PC-9 (cell line): Measurements from ENCODE around the gene FAM221A. TPM values are rescaled to one million over a fixed set of nuclear protein-coding genes. Genes with fewer than 3 reads are reported as not detected.

Experiments
- BruUV-seq: library from RNA; stranded (reverse); fragments of 400-500 nt; replicated peaks from 2 replicates; lab custom pipeline; 2021; lab: Mats Ljungman, UMichigan
- CTCF ChIA-PET: fragments of 300-600 bp; sonication (Branson Sonifier 250); formaldehyde crosslinking; loops from one replicate; lab custom pipeline; 2022; ENCODE audit warnings: antibody characterized with exemption; lab: Charles Lee
- POLR2A ChIA-PET: fragments of 300-600 bp; sonication (Branson Sonifier 250); formaldehyde crosslinking; loops from one replicate; lab custom pipeline; 2022; ENCODE audit warnings: antibody characterized with exemption; ENCODE audit not compliant: unreplicated experiment; lab: Charles Lee
- DNase-seq, 2 experiments: peaks; one replicate each; pipeline versions ENCODE4 v3.0.0 to v3.0.0-alpha.2; 2015 to 2022; ENCODE audit warnings: mixed read lengths in 1 of 2
- H2AFZ ChIP-seq: fragments of 200-600 bp; sonication (generic); 2 replicates; pipeline ENCODE4 v1.8.1; 2017; ENCODE audit warnings: antibody characterized with exemption
- H3F3A ChIP-seq: fragments of 200-600 bp; sonication (generic); 2 replicates; pipeline ENCODE4 v1.8.1; 2017; ENCODE audit warnings: antibody characterized with exemption, mild to moderate bottlenecking, low read depth; ENCODE audit not compliant: insufficient read depth
- H3K27ac ChIP-seq: fragments of 200-600 bp; sonication (generic); 2 replicates; pipeline ENCODE4 v1.6.1; 2016; ENCODE audit warnings: mixed run types
- H3K27me3 ChIP-seq: fragments of 200-600 bp; sonication (generic); 2 replicates; pipeline ENCODE4 v1.6.1; 2016; ENCODE audit warnings: low read depth, mixed run types; ENCODE audit not compliant: insufficient read depth
- H3K36me3 ChIP-seq: fragments of 200-600 bp; sonication (generic); 2 replicates; pipeline ENCODE4 v1.6.1; 2016; ENCODE audit warnings: low read depth, mixed run types
- H3K4me1 ChIP-seq: fragments of 200-600 bp; sonication (generic); replicated peaks from 2 replicates; pipeline ENCODE4 v1.6.1; 2016; ENCODE audit warnings: mixed run types; ENCODE audit not compliant: insufficient read depth
- H3K4me2 ChIP-seq: fragments of 200-600 bp; sonication (generic); 2 replicates; pipeline ENCODE4 v1.6.1; 2017; ENCODE audit warnings: mixed run types
- H3K4me3 ChIP-seq: fragments of 200-600 bp; sonication (generic); 2 replicates; pipeline ENCODE4 v1.6.1; 2016; ENCODE audit warnings: mixed run types
- H3K79me2 ChIP-seq: fragments of 200-600 bp; sonication (generic); 2 replicates; pipeline ENCODE4 v1.6.1; 2017; ENCODE audit warnings: low read depth, mixed run types
- H3K9me2 ChIP-seq: fragments of 200-600 bp; sonication (generic); 2 replicates; pipeline ENCODE4 v1.8.1; 2017; ENCODE audit warnings: mild to moderate bottlenecking; ENCODE audit not compliant: insufficient read depth
- H3K9me3 ChIP-seq: fragments of 200-600 bp; sonication (generic); 2 replicates; pipeline ENCODE4 v1.8.1; 2016; ENCODE audit warnings: low read depth; ENCODE audit not compliant: insufficient read depth
- H4K20me1 ChIP-seq: fragments of 200-600 bp; sonication (generic); 2 replicates; pipeline ENCODE4 v1.8.1; 2017; ENCODE audit not compliant: insufficient read depth
- CTCF ChIP-seq: fragments of 200-600 bp; sonication (generic); conservative IDR thresholded peaks from 2 replicates; pipeline ENCODE4 v1.6.1; 2017; ENCODE audit warnings: mixed run types, antibody characterized with exemption, mild to moderate bottlenecking, moderate library complexity
- EZH2 ChIP-seq: fragments of 200-600 bp; sonication (generic); IDR thresholded peaks from 2 replicates; pipeline ENCODE4 v1.8.0; 2017; ENCODE audit warnings: antibody characterized with exemption, low read depth
- intact Hi-C: fragments of 100-400 bp; cut with micrococcal nuclease; formaldehyde crosslinking; loops from one replicate; pipeline ENCODE4 v1.10.0; 2022; ENCODE audit not compliant: unreplicated experiment
- total RNA-seq: library from RNA; stranded (reverse); gene quantifications from 2 replicates; pipeline ENCODE4 v1.2.3, GENCODE V29; 2021

Gene FAM221A
- total RNA-seq, 1 experiment from 2014 or later, result 2.4 TPM

- no peak overlapping the region for H3K27ac ChIP-seq
- no peak for TF ChIP-seq CTCF
- no peak for TF ChIP-seq EZH2
- no peaks in the 10 kb centered on the region for H3K79me2 ChIP-seq
- peaks cover 22% of the 10 kb centered on the region for H3K4me1 ChIP-seq
- BruUV-seq, result no TSS peak
- H3K4me3 ChIP-seq, result no peak overlapping the region
- H3K4me2 ChIP-seq, result no peak overlapping the region
- CTCF ChIA-PET, result interaction anchor here (1.1 to 1.3 kb wide), 2 partner anchors 167 to 441 kb away, joined by 5 to 6 read pairs; no protein-coding TSS in a partner anchor
- intact Hi-C loops, result loop anchor here (1.0 to 10.0 kb wide), 4 partner anchors 45 to 1189 kb away; partner anchors contain the start of gene IGF2BP3
- H3K9me3 ChIP-seq, result no peaks in the 10 kb centered on the region
- H3K36me3 ChIP-seq, result no peaks in the 10 kb centered on the region
- H2AFZ ChIP-seq, result no peak overlapping the region
- no peaks in the 10 kb centered on the region for H3K27me3 ChIP-seq
- no peaks in the 10 kb centered on the region for H3K9me2 ChIP-seq
- POLR2A ChIA-PET, result interaction anchor here (0.5 to 0.7 kb wide), 4 partner anchors 47 to 859 kb away, joined by 3 to 5 read pairs (median 4); partner anchors contain the start of gene PALS2
- H4K20me1 ChIP-seq, result no peaks in the 10 kb centered on the region
- peaks cover 5% of the 10 kb centered on the region; the same call in 1 of the 2 replicates for H3F3A ChIP-seq
- no peak for DNase-seq
Observed at GRCh38 chr7:23714150-23714464, 34.1 kb downstream of the FAM221A start.

DNA sequence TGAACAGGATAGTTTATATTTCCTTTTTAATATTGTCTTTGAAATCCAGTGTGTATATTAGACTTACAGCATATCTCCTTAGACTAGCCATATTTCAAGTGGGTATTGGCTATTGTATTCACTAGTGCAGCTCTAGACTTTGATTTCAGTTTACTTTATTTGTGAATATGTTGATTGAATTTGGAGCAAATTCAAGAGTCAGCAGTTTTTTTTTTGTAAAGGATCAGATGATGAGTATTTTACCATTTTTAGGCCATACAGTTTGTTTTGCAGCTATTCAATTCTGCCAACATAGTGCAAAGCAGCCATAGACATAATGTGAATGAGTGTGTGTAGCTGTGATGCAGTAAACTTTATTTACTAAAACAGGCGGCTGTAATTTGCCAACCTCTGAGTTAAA lies 34.6 kb downstream of the FAM221A start:
- POLR2A ChIA-PET, result interaction anchor here (0.5 to 0.7 kb wide), 2 partner anchors 152 to 379 kb away, joined by 5 to 32 read pairs; no protein-coding TSS in a partner anchor
- CTCF ChIA-PET, result interaction anchor here (0.6 kb wide), 1 partner anchor 1167 kb away, joined by 3 read pairs; no protein-coding TSS in a partner anchor

DNA sequence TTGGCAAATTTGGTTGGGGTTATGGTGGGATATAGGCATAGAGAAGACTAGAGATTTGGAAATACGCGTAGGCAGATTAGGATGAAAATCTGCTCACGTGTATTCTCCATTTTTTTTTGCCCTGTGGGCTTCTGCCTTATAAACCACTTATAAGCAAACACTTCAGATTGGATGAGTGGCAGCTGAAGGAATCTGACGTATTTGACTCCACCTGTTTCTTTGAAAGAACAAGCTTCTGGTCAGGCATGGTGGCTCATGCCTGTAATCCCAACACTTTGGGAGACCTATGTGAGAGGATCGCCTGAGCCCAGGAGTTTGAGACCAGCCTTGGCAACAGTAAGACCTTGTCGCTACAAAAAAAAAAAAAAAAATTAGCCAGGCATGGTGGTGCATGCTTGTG lies 35.1 kb downstream of the FAM221A start:
- Histone ChIP-seq H3F3A (peaks cover 5% of the 10 kb centered on the region; the same call in 1 of the 2 replicates), H3K9me2 (no peaks in the 10 kb centered on the region), H3K27ac (no peak overlapping the region), H3K4me1 (peaks cover 22% of the 10 kb centered on the region), H3K4me3 (no peak overlapping the region), H3K27me3 (no peaks in the 10 kb centered on the region), H3K79me2 (no peaks in the 10 kb centered on the region), H4K20me1 (no peaks in the 10 kb centered on the region), H2AFZ (no peak overlapping the region), H3K9me3 (no peaks in the 10 kb centered on the region), H3K36me3 (no peaks in the 10 kb centered on the region), H3K4me2 (no peak overlapping the region)
- DNase-seq, result no peak
- no TSS peak for BruUV-seq
- ChIA-PET POLR2A (interaction anchor here (0.7 kb wide), 1 partner anchor 379 kb away, joined by 32 read pairs; no protein-coding TSS in a partner anchor), CTCF (interaction anchor here (0.6 to 0.7 kb wide), 2 partner anchors 16 to 1167 kb away, joined by 3 to 5 read pairs; no protein-coding TSS in a partner anchor)
- TF ChIP-seq CTCF (no peak), EZH2 (no peak)
- intact Hi-C loops, result loop anchor here (10.0 kb wide), 2 partner anchors 240 to 1190 kb away; partner anchors contain the start of gene IGF2BP3

More for the DNA sequence above, 34.6 kb downstream of the FAM221A start:
- Histone ChIP-seq H3F3A (peaks cover 5% of the 10 kb centered on the region; the same call in 1 of the 2 replicates), H3K36me3 (no peaks in the 10 kb centered on the region), H3K4me2 (no peak overlapping the region), H3K27ac (no peak overlapping the region), H3K79me2 (no peaks in the 10 kb centered on the region), H3K4me3 (no peak overlapping the region), H3K4me1 (peaks cover 22% of the 10 kb centered on the region), H3K9me3 (no peaks in the 10 kb centered on the region), H3K27me3 (no peaks in the 10 kb centered on the region), H3K9me2 (no peaks in the 10 kb centered on the region), H4K20me1 (no peaks in the 10 kb centered on the region), H2AFZ (no peak overlapping the region)
- TF ChIP-seq CTCF (no peak), EZH2 (no peak)
- intact Hi-C loops, result loop anchor here (1.0 to 10.0 kb wide), 4 partner anchors 45 to 1190 kb away; partner anchors contain the start of gene IGF2BP3
- DNase-seq, result no peak
- no TSS peak for BruUV-seq
